Brain microvascular endothelial cell (primary cell): ENCODE results near the gene SNX19.

ENCODE experiments used
- DNase-seq: peaks from one replicate; pipeline ENCODE4 v3.0.0-alpha.2; 2020
- H3K27ac ChIP-seq: fragments of 250-450 bp; sonication (Bioruptor Pico); 2 replicates; pipeline ENCODE4 v1.5.1; 2020; ENCODE audit warnings: mild to moderate bottlenecking, moderate library complexity
- H3K27me3 ChIP-seq: fragments of 250-450 bp; sonication (Bioruptor Pico); replicated peaks from 2 replicates; pipeline ENCODE4 v1.5.1; 2020; ENCODE audit warnings: mild to moderate bottlenecking
- H3K36me3 ChIP-seq: fragments of 250-450 bp; sonication (Bioruptor Pico); replicated peaks from 2 replicates; pipeline ENCODE4 v1.5.1; 2020; ENCODE audit warnings: mild to moderate bottlenecking
- H3K4me3 ChIP-seq: 2 replicates; pipeline ENCODE4 v1.5.1; 2011; ENCODE audit warnings: low read depth, mild to moderate bottlenecking, control low read depth, low read length, moderate library complexity
- CTCF ChIP-seq: IDR thresholded peaks from 2 replicates; pipeline ENCODE4 v1.5.1; 2011; ENCODE audit warnings: low read depth, mild to moderate bottlenecking, moderate library complexity, low read length, control low read depth, inconsistent platforms; ENCODE audit errors: missing control alignments
- in situ Hi-C: cut with HindIII; loops from 2 replicates; pipeline ENCODE4 v1.10.0; 2017; ENCODE audit warnings: low sequenced_read_pairs, low pct_ligation_motif_present

Gene SNX19

DNA sequence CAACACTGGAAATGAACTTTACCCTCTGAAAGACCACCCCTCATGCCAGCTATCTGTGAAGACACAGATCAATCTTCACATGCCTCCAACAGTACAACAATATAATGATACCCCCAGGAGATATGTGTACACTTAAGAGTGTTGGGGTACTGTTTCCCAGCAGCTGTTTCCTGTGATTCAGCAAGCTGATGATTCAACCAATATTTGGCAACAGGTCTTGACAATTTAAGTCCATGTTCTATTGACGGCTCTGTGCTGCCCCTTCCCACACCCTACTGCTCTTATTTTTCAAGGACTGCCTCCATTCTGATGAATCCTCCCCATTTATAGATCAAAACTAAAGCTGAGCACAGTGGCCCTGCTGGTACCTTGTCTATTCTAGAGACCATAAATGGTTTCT is 6.6 kb downstream of the SNX19 start:
- in situ Hi-C loops = no loop called here
- H3K27ac ChIP-seq = peak overlapping the region; percentile 81
- DNase-seq = peak; percentile 75
- no peaks in the 10 kb centered on the region for H3K27me3 ChIP-seq
- no peak overlapping the region for H3K4me3 ChIP-seq
- peaks cover 40% of the 10 kb centered on the region for H3K36me3 ChIP-seq
- no peak for TF ChIP-seq CTCF

DNA sequence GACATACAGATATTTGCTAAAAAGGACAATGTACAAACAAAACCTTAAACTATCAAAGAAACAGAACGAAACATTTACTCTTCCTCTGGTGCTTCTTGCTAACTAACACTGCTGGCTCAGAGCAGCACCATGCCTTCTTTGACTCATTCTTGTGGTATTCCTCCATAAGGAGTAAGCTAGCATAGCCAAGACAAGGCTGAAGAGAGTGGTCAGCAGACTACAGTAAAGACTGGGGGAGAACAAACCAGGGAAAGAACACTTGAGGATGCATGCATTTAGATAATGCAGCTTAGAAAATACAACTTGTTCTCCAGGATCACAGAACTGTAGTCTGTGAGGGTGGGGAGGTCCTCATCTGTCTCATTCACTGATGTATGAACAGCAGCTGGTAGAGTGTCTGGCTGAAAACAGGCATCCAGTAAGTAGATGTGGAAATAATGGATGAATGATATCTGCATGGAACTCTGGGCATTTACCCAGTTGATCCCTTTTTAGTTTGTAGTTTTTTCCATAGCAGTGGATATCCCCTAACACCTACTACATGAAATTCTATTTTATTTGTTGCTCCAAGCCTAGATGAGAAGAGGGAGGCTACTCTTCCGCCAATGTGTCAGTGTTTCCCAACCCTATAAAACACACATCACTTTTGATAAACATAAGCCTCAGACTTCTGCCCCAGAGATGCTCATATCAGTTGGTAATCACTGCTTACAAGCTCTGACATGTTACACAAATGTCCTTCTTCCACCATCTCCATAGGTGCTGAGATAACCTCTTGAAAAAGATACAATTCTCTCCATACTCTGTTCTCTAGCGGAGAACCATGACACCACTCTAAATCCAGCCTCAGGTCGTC is 7.3 kb downstream of the SNX19 start:
- no peak for TF ChIP-seq CTCF
- H3K4me3 ChIP-seq = no peak overlapping the region
- in situ Hi-C loops = no loop called here
- peaks cover 44% of the 10 kb centered on the region for H3K36me3 ChIP-seq
- no peaks in the 10 kb centered on the region for H3K27me3 ChIP-seq
- DNase-seq = peak; percentile 85
- peak overlapping the region; percentile 81 for H3K27ac ChIP-seq

DNA sequence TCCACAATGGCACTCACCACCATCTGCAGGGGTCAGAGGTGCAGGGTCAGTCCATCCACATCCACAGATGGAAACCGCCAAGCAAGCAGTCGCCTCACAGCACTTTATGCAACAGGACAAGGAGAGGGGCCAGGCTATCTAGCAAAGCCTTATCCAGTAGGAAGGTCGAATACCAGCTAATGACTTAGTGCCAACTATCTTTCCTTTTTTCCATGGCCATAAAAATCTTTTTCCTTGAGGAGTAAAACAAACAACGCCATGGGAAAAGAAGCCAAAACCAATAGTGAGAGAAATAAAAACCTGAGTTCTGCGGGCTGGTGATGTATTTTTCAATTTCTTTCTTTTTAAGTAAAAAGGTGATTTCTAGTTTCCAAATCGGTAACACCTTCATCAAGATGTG is 8.2 kb downstream of the SNX19 start:
- Histone ChIP-seq H3K36me3 (peaks cover 45% of the 10 kb centered on the region), H3K27me3 (no peaks in the 10 kb centered on the region), H3K27ac (peak overlapping the region; percentile 81), H3K4me3 (no peak overlapping the region)
- DNase-seq = no peak
- in situ Hi-C loops = no loop called here
- no peak for TF ChIP-seq CTCF

DNA sequence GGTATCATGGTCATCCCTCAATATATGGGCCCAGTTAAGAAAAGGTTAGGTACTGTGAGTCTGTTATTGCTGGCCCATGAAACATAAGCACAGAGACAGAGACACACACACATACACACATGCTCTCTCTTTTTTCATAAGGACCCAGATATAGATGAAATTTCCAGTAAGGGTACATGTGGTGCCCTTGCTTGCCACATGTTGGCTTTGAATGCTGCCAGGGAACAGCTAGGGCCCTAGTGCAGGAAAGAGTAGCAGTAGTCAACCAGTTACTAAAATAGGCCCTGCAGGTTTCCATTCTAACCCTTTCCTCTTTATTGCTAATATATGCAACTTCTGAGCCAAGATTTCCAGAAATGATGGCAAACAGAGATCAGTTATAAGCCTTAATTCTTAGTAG is 9.1 kb downstream of the SNX19 start:
- TF ChIP-seq CTCF = no peak
- no peak overlapping the region for H3K4me3 ChIP-seq
- in situ Hi-C loops = no loop called here
- H3K27me3 ChIP-seq = no peaks in the 10 kb centered on the region
- no peak overlapping the region for H3K27ac ChIP-seq
- no peak for DNase-seq
- H3K36me3 ChIP-seq = peaks cover 51% of the 10 kb centered on the region

DNA sequence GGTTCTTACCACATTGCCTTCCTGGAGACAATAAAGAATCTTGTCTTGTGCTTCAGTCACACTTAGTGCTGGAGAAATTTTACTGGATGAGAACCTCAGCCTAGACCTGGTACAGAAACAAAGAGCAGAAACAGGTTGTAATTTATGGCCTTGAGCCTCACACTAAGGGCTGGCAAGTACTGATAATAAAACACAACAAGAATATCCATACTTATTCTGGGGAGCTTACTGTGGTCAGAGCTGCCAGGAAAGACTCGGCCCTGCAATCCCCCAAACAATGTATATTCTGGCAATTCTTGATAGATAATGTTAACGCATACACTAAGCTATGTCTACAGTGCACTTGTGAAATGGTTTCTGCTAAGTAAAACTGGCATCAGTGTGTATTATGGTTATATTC is 9.7 kb downstream of the SNX19 start:
- Histone ChIP-seq H3K36me3 (peaks cover 58% of the 10 kb centered on the region), H3K27ac (no peak overlapping the region), H3K4me3 (no peak overlapping the region), H3K27me3 (no peaks in the 10 kb centered on the region)
- TF ChIP-seq CTCF = no peak
- in situ Hi-C loops = no loop called here
- no peak for DNase-seq

DNA sequence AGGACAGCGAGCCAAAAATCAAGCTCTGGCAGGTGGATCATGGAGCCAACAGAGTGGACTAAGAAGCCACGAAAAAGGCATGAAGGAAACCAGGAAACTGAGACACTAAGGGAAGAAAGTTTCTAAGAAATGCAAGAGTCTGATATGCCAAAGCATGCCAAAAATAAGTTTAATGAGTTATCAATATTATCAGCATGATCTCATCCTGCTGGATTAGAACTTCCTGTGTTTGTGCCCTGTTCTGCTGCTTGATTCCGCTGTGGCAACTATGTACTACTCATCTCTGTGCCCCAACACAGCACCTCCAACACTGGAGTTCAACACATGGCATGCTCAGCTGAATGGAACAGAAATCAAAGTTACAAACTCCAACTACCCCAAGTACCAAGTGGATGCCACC is 10.8 kb downstream of the SNX19 start:
- in situ Hi-C loops = no loop called here
- Histone ChIP-seq H3K4me3 (no peak overlapping the region), H3K36me3 (peaks cover 63% of the 10 kb centered on the region), H3K27ac (no peak overlapping the region), H3K27me3 (no peaks in the 10 kb centered on the region)
- no peak for TF ChIP-seq CTCF
- no peak for DNase-seq
